ENCODE results near the gene SLC28A1.

- TF ChIP-seq, protein P1, sequence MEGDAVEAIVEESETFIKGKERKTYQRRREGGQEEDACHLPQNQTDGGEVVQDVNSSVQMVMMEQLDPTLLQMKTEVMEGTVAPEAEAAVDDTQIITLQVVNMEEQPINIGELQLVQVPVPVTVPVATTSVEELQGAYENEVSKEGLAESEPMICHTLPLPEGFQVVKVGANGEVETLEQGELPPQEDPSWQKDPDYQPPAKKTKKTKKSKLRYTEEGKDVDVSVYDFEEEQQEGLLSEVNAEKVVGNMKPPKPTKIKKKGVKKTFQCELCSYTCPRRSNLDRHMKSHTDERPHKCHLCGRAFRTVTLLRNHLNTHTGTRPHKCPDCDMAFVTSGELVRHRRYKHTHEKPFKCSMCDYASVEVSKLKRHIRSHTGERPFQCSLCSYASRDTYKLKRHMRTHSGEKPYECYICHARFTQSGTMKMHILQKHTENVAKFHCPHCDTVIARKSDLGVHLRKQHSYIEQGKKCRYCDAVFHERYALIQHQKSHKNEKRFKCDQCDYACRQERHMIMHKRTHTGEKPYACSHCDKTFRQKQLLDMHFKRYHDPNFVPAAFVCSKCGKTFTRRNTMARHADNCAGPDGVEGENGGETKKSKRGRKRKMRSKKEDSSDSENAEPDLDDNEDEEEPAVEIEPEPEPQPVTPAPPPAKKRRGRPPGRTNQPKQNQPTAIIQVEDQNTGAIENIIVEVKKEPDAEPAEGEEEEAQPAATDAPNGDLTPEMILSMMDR (optimal IDR thresholded peaks at IDR 0.05 in 1 of 3, IDR thresholded peaks at IDR 0.05 in 1 of 3, conservative IDR thresholded peaks at IDR 0.05 in 1 of 3; ENCODE audit: extremely low read depth in 1 of 3, insufficient read depth in 2 of 3, low read length in 3 of 3) = no peak
- no peak for TF ChIP-seq EZH2 (IDR thresholded peaks at IDR 0.05; ENCODE audit: low read length)
Measured at GRCh38 chr15:84846269-84846668, 38.2 kb upstream of the SLC28A1 start.

Data from keratinocyte (primary cell).